ENCODE data around the gene PSMG2. TPM values are rescaled to one million over a fixed set of nuclear protein-coding genes. Genes with fewer than 3 reads are reported as not detected.
A peak's percentile ranks its signal among the peaks of the same experiment; 100 is the strongest.

The PSMG2 gene
- total RNA-seq, 3 donors from 2014 or later: 78.7 to 102 (median 83.4) TPM

- Histone ChIP-seq H3K36me3 (no peaks in the 10 kb centered on the region), H3K4me3 (no peak overlapping the region), H3K9me3 (no peaks in the 10 kb centered on the region), H3K27ac (no peak overlapping the region), H3K27me3 (no peaks in the 10 kb centered on the region), H3K4me1 (no peaks in the 10 kb centered on the region)
- TF ChIP-seq POLR2AphosphoS5 (IDR thresholded peaks at IDR 0.05) (no peak), CTCF (IDR thresholded peaks at IDR 0.05) (no peak), POLR2A (IDR thresholded peaks at IDR 0.05) (no peak)
- no peak for DNase-seq (ENCODE audit: low spot score in 2 of 2)
- intact Hi-C loops (cut with DNase I; ENCODE audit: low total_unique reads): no loop called here
Observed at GRCh38 chr18:12721495-12722275, 18.8 kb downstream of the PSMG2 start.

GRCh38 chr18:12722731-12723130, 19.9 kb downstream of the PSMG2 start:
- no peak for TF ChIP-seq CTCF (IDR thresholded peaks at IDR 0.05)
- TF ChIP-seq POLR2AphosphoS5 (IDR thresholded peaks at IDR 0.05): no peak
- no peak for TF ChIP-seq POLR2A (IDR thresholded peaks at IDR 0.05)
- H3K4me3 ChIP-seq: no peak overlapping the region
- H3K9me3 ChIP-seq: no peaks in the 10 kb centered on the region
- no peaks in the 10 kb centered on the region for H3K27me3 ChIP-seq
- DNase-seq (ENCODE audit: low spot score in 2 of 2): no peak
- no peaks in the 10 kb centered on the region for H3K4me1 ChIP-seq
- intact Hi-C loops (cut with DNase I; ENCODE audit: low total_unique reads): no loop called here
- H3K36me3 ChIP-seq: no peaks in the 10 kb centered on the region
- H3K27ac ChIP-seq: no peak overlapping the region

DNA sequence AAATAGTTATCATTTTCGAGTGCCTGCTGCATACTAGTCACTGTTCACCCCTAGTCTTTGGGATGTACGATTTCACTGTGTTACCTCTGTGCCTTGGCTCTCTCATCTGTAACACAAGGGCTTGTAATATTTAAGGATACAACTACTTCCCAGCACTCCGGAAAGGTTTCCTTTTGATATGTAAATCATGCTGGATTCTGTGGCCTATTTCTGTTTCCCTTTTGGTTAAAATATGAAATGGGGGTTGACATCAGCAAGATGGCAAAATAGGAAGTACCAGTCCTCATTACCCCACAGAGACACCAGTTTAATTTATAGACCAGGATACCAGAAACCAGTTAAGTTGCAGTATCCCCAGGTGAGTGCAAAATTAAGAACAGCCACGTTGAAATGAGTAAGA, 23.5 kb downstream of the PSMG2 start:
- TF ChIP-seq POLR2AphosphoS5 (IDR thresholded peaks at IDR 0.05) (no peak), POLR2A (IDR thresholded peaks at IDR 0.05) (no peak), CTCF (IDR thresholded peaks at IDR 0.05) (no peak)
- H3K4me3 ChIP-seq: no peak overlapping the region
- H3K4me1 ChIP-seq: no peaks in the 10 kb centered on the region
- H3K27ac ChIP-seq: no peak overlapping the region
- no peaks in the 10 kb centered on the region for H3K27me3 ChIP-seq
- H3K9me3 ChIP-seq: no peaks in the 10 kb centered on the region
- no peaks in the 10 kb centered on the region for H3K36me3 ChIP-seq
- no peak for DNase-seq (ENCODE audit: low spot score in 2 of 2)
- intact Hi-C loops (cut with DNase I; ENCODE audit: low total_unique reads): no loop called here

DNA sequence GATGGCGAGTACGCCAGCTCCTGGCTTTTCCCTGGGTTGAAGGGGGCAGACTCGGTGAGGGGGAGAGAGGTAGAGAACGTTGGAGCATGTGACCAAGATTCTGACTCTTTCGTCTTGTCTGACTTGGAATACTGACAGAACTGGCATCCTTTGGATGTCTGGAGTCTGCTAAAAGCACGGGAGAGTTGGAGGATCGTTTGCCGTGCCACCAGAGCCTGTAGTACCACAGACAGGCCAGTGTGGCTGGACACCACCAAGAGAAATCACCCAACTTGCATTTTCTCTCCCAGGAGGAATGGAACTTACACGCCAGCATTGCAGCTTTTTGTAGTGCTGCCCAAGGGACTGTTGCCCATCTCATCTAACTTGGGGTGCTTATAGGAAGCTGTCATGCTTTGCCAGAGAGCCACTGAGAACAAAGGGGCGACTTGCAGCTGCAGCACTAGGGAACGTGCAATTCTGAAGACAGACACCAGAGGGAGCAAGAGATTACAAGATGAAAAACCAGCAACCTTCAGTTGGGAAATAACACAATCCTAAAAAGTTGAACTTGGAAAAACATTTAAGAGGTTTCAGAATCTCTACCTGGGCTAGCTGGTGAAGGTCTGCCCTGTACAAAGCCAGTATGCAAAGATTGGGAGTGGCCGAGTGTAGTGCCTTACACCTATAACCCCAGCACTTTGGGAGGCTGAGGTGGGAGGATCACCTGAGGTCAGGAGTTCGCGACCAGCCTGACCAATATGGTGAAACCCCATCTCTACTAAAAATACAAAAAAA, 24.1 kb downstream of the PSMG2 start:
- intact Hi-C loops (cut with DNase I; ENCODE audit: low total_unique reads): loop anchor here (1.0 kb wide), 1 partner anchor 206 kb away; no protein-coding TSS in a partner anchor
- TF ChIP-seq POLR2AphosphoS5 (IDR thresholded peaks at IDR 0.05) (no peak), CTCF (IDR thresholded peaks at IDR 0.05) (peak; percentile 76 to 91 (median 84))
- no peaks in the 10 kb centered on the region for H3K36me3 ChIP-seq
- DNase-seq (ENCODE audit: low spot score in 2 of 2): no peak
- no peaks in the 10 kb centered on the region for H3K27me3 ChIP-seq
- H3K27ac ChIP-seq: no peak overlapping the region
- no peaks in the 10 kb centered on the region for H3K9me3 ChIP-seq
- no peak overlapping the region for H3K4me3 ChIP-seq
- H3K4me1 ChIP-seq: no peaks in the 10 kb centered on the region

All from breast epithelium (tissue), 4 donors.